AG04449 (cell line): ENCODE data around the gene MAN1A1.

Experiments used
- CTCF ChIA-PET: fragments of 350-600 bp; formaldehyde crosslinking; extraction: SDS; loops from one replicate; lab custom pipeline; 2021; ENCODE audit warnings: antibody characterized with exemption; lab: Yijun Ruan, JAX
- POLR2A ChIA-PET: fragments of 400-600, 350-600 bp; formaldehyde crosslinking; extraction: SDS; loops from one replicate; lab custom pipeline; 2020; ENCODE audit warnings: antibody characterized with exemption, inconsistent platforms; lab: Yijun Ruan, JAX
- DNase-seq: peaks from one replicate; pipeline ENCODE4 v3.0.0-alpha.2; 2010; ENCODE audit warnings: low read depth, low spot score
- H3K4me3 ChIP-seq: 2 replicates; pipeline ENCODE4 v1.5.1; 2011; ENCODE audit warnings: low read depth, mild to moderate bottlenecking, control low read depth, low read length
- TF ChIP-seq, protein P1 (sequence below): IDR thresholded peaks from one replicate; pipeline ENCODE4 v1.5.1; 2011; ENCODE audit warnings: mild to moderate bottlenecking, moderate library complexity, low read length, control low read depth, inconsistent platforms; ENCODE audit not compliant: insufficient read depth; ENCODE audit errors: missing control alignments

MAN1A1 gene

DNA sequence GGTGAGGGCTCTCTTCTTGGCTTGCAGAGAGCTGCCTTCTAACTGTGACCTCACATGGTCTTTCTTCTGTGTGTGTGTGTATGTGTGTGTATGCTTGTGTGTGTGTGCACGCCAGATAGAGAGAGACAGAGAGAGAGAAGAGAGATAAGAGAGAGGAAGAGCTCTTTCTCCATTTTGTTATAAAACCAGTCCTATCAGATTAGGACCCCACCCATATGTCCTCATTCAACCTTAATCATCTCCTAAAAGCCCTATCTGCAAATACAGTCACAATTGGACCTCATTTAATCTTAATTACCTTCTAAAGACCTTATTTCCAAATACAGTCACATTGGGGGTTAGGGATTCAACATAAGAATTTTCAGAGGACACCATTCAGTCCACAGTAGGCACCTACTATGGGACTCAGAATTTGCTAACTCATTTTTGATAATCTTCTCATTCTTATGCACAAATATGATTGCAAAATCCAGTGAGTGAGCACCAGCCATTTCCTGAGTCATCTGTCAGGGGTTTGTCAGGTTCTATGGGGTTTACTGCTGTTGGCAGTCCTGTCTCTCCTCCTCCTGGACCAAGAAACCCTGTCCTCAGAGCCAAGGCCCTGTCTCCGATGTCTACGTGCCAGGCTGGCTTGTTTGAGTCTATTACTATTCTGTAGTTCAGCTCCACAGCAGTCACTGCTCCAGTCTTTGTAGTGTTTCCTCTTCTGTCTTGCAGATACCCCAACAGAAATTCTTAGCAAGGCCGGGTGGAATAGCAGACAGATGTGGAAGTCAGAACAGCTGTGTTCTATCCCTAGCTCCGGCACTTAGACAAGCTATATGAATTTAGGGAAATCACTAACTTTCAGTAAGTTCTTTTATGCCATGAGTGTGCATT is 212.1 kb downstream of the MAN1A1 start:
- no peak overlapping the region for H3K4me3 ChIP-seq
- CTCF ChIA-PET: interaction anchor here (1.6 to 3.8 kb wide), 2 partner anchors 8 to 11 kb away, joined by 5 to 21 read pairs; no protein-coding TSS in a partner anchor
- POLR2A ChIA-PET: interaction anchor here (0.9 kb wide), 1 partner anchor 10 kb away, joined by 3 read pairs; no protein-coding TSS in a partner anchor
- TF ChIP-seq, protein P1, sequence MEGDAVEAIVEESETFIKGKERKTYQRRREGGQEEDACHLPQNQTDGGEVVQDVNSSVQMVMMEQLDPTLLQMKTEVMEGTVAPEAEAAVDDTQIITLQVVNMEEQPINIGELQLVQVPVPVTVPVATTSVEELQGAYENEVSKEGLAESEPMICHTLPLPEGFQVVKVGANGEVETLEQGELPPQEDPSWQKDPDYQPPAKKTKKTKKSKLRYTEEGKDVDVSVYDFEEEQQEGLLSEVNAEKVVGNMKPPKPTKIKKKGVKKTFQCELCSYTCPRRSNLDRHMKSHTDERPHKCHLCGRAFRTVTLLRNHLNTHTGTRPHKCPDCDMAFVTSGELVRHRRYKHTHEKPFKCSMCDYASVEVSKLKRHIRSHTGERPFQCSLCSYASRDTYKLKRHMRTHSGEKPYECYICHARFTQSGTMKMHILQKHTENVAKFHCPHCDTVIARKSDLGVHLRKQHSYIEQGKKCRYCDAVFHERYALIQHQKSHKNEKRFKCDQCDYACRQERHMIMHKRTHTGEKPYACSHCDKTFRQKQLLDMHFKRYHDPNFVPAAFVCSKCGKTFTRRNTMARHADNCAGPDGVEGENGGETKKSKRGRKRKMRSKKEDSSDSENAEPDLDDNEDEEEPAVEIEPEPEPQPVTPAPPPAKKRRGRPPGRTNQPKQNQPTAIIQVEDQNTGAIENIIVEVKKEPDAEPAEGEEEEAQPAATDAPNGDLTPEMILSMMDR: no peak
- DNase-seq: no peak

- no peak overlapping the region for H3K4me3 ChIP-seq
- TF ChIP-seq, protein P1: no peak
- DNase-seq: no peak
- ChIA-PET CTCF (no interaction called here), POLR2A (no interaction called here)
Measured at GRCh38 chr6:119134752-119135151, 214.8 kb downstream of the MAN1A1 start.

GRCh38 chr6:119133400-119133799 is 216.2 kb downstream of the MAN1A1 start:
- DNase-seq: no peak
- TF ChIP-seq, protein P1: no peak
- ChIA-PET POLR2A (no interaction called here), CTCF (interaction anchor here (0.9 to 2.6 kb wide), 5 partner anchors 9 to 217 kb away, joined by 3 to 7 read pairs (median 5); no protein-coding TSS in a partner anchor)
- H3K4me3 ChIP-seq: no peak overlapping the region

GRCh38 chr6:119132261-119132981 is 217.1 kb downstream of the MAN1A1 start:
- H3K4me3 ChIP-seq: no peak overlapping the region
- CTCF ChIA-PET: interaction anchor here (0.8 to 2.6 kb wide), 8 partner anchors 10 to 846 kb away, joined by 3 to 7 read pairs (median 5); no protein-coding TSS in a partner anchor
- TF ChIP-seq, protein P1: no peak
- DNase-seq: no peak
- POLR2A ChIA-PET: no interaction called here

GRCh38 chr6:119129968-119130484 is 219.5 kb downstream of the MAN1A1 start:
- TF ChIP-seq, protein P1: no peak

More at GRCh38 chr6:119129968-119130484, 219.5 kb downstream of the MAN1A1 start:
- DNase-seq: no peak
- POLR2A ChIA-PET: no interaction called here
- CTCF ChIA-PET: interaction anchor here (0.7 to 2.3 kb wide), 30 partner anchors 9 to 849 kb away, joined by 3 to 21 read pairs (median 4); no protein-coding TSS in a partner anchor
- no peak overlapping the region for H3K4me3 ChIP-seq
